Measurements from ENCODE around the gene HOXC11.

- TF ChIP-seq CTCF (IDR thresholded peaks at IDR 0.05) (no peak), POLR2A (IDR thresholded peaks at IDR 0.05) (no peak), POLR2AphosphoS5 (IDR thresholded peaks at IDR 0.05) (no peak)
Measured at GRCh38 chr12:54001283-54002187, 28.6 kb downstream of the HOXC11 start.

Data from prostate gland (tissue), 2 donors.